T-cell (primary cell): Measurements from ENCODE around the gene TNFRSF1B. TPM values are rescaled to one million over a fixed set of nuclear protein-coding genes. Genes with fewer than 3 reads are reported as not detected.

Experiments used
- ATAC-seq, 4 experiments: fragments of 200-7000 bp in 3 of 4; fragments of 150-1000 bp in 1 of 4; cut with Tn5 transposase; replicated peaks in 1 of 4; 1 replicate in 3 of 4; 2 replicates in 1 of 4; pipeline ENCODE4 v1.10.0; 2021; ENCODE audit warnings: moderate library complexity in 3 of 4, mild to moderate bottlenecking in 2 of 4, moderate number of reproducible peaks in 1 of 4
- CTCF ChIA-PET, 2 donors: fragments of 300-600 bp; sonication (Branson Sonifier 250); formaldehyde crosslinking; loops; one replicate each; lab custom pipeline; 2022; ENCODE audit warnings: antibody characterized with exemption in 2 of 2; lab: Charles Lee
- POLR2A ChIA-PET, 2 donors: fragments of 300-600 bp; sonication (Branson Sonifier 250); formaldehyde crosslinking; loops; one replicate each; lab custom pipeline; 2022; ENCODE audit warnings: antibody characterized with exemption in 2 of 2; lab: Charles Lee
- DNase-seq, 35 experiments: peaks; one replicate each; pipeline versions ENCODE4 v3.0.0 to v3.0.0-alpha.2; 2013 to 2023
- H3K27ac ChIP-seq: one replicate; pipeline ENCODE4 v1.5.1; 2013; ENCODE audit warnings: low read length
- H3K27me3 ChIP-seq, 2 experiments: replicated peaks in 1 of 2; 1 replicate in 1 of 2; 2 replicates in 1 of 2; pipeline versions ENCODE4 v1.6.1 to v1.7.0; 2013; ENCODE audit warnings: low read length in 1 of 2, mixed read lengths in 1 of 2; ENCODE audit not compliant: control insufficient read depth in 2 of 2, insufficient read depth in 2 of 2; ENCODE audit errors: extremely low read depth in 1 of 2
- H3K36me3 ChIP-seq, 2 donors: 1 replicate in 1 of 2; 2 replicates in 1 of 2; pipeline versions ENCODE4 v1.6.1 to v1.7.0; 2013; ENCODE audit warnings: low read length in 1 of 2; ENCODE audit not compliant: control insufficient read depth in 2 of 2, insufficient read depth in 1 of 2; ENCODE audit errors: extremely low read depth in 1 of 2
- H3K4me1 ChIP-seq, 2 experiments: 1 replicate in 1 of 2; 2 replicates in 1 of 2; pipeline versions ENCODE4 v1.6.1 to v1.7.0; 2013; ENCODE audit warnings: low read length in 2 of 2, mixed read lengths in 1 of 2; ENCODE audit not compliant: insufficient read depth in 2 of 2, control insufficient read depth in 1 of 2; ENCODE audit errors: extremely low read depth in 1 of 2
- H3K4me3 ChIP-seq, 2 donors: 1 replicate in 1 of 2; 2 replicates in 1 of 2; pipeline versions ENCODE4 v1.5.1 to v1.7.0; 2013; ENCODE audit warnings: mild to moderate bottlenecking in 2 of 2, low read length in 1 of 2, moderate library complexity in 1 of 2; ENCODE audit not compliant: control insufficient read depth in 1 of 2; ENCODE audit errors: extremely low read depth in 1 of 2
- H3K9me3 ChIP-seq: 2 replicates; pipeline ENCODE4 v1.7.0; 2013
- H3K27ac Mint-ChIP-seq, 2 donors: one replicate each; pipeline ENCODE4 v1.8.0; 2020 to 2021; ENCODE audit warnings: mild to moderate bottlenecking in 2 of 2, mixed read lengths in 2 of 2
- H3K27me3 Mint-ChIP-seq, 2 donors: one replicate each; pipeline ENCODE4 v1.8.0; 2021 to 2022; ENCODE audit warnings: mixed read lengths in 2 of 2
- H3K36me3 Mint-ChIP-seq: one replicate; pipeline ENCODE4 v1.8.0; 2021; ENCODE audit warnings: mixed read lengths
- H3K4me1 Mint-ChIP-seq, 3 donors: one replicate each; pipeline ENCODE4 v1.8.0; 2020 to 2022; ENCODE audit warnings: mixed read lengths in 3 of 3, mild to moderate bottlenecking in 1 of 3
- H3K4me3 Mint-ChIP-seq, 3 donors: one replicate each; pipeline ENCODE4 v1.8.0; 2020 to 2022; ENCODE audit warnings: mild to moderate bottlenecking in 3 of 3, mixed read lengths in 3 of 3, moderate library complexity in 3 of 3
- H3K9me3 Mint-ChIP-seq, 3 donors: one replicate each; pipeline ENCODE4 v1.8.0; 2020 to 2022; ENCODE audit warnings: mixed read lengths in 3 of 3
- WGBS: methylation state at CpG from one replicate; pipeline ENCODE4 v1.1.5; 2013; ENCODE audit warnings: missing lambda C conversion rate; ENCODE audit not compliant: insufficient coverage; 5-methylcytosine and 5-hydroxymethylcytosine counted together
- total RNA-seq, 35 experiments: library from RNA in 6 of 35; stranded (reverse) in 6 of 35; fragments of 120-200 nt in 1 of 35; gene quantifications; one replicate each; pipeline versions ENCODE4 v1.2.1 to v1.2.4 and lab custom pipeline; 2013 to 2026

TNFRSF1B gene
- total RNA-seq, 5 donors from 2014 or later (not counting 1 experiment from before 2014, with no cell fraction given), result 55.0 to 130 (median 99.6) TPM

DNA sequence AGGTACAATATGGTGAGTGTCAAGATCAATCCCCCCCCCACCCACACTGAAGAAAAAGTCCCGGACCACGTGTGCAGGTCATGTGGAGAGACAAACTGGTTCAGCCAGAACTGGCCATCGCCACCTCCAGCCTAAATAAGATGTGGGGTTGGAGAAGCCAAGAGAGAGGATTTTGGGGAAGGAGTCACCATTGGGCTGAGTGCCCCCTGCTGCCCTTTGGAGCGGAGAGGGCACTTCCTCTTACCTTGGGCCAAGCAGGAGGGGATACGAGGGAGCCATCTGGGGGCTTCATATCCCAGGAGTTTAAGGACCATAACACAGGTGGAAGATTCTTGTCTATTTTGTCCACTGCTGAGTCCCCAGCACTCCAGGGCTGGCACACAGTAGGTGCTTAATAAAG, 2.6 kb upstream of the TNFRSF1B start:
- peaks cover 67 to 79% (median 76%) of the 10 kb centered on the region in 3 donors for H3K4me1 Mint-ChIP-seq
- ATAC-seq, result no peak
- peak overlapping the region in 1 of 3 donors; percentile 17 for H3K4me3 Mint-ChIP-seq
- CTCF ChIA-PET, result interaction anchor here in 1 of 2 donors (2.0 kb wide), 1 partner anchor 14 kb away, joined by 6 read pairs; no protein-coding TSS in a partner anchor
- POLR2A ChIA-PET, result interaction anchor here in 1 of 2 donors (0.6 kb wide), 1 partner anchor 19 kb away, joined by 3 read pairs; no protein-coding TSS in a partner anchor
- H3K27me3 Mint-ChIP-seq, result no peaks in the 10 kb centered on the region
- peaks cover 3% of the 10 kb centered on the region for H3K36me3 Mint-ChIP-seq
- Histone ChIP-seq H3K4me3 (no peak overlapping the region), H3K36me3 (peaks cover 0 to 2% of the 10 kb centered on the region in 2 donors), H3K27me3 (no peaks in the 10 kb centered on the region), H3K4me1 (peaks cover 5 to 93% of the 10 kb centered on the region in 2 experiments), H3K9me3 (no peaks in the 10 kb centered on the region), H3K27ac (no peak overlapping the region)
- peaks cover 0 to 3% (median 0%) of the 10 kb centered on the region in 3 donors for H3K9me3 Mint-ChIP-seq
- H3K27ac Mint-ChIP-seq, result peak overlapping the region in 1 of 2 donors; percentile 92
- no peak for DNase-seq
- WGBS, result no CpG with 5 or more reads among the region's 5 CpGs

DNA sequence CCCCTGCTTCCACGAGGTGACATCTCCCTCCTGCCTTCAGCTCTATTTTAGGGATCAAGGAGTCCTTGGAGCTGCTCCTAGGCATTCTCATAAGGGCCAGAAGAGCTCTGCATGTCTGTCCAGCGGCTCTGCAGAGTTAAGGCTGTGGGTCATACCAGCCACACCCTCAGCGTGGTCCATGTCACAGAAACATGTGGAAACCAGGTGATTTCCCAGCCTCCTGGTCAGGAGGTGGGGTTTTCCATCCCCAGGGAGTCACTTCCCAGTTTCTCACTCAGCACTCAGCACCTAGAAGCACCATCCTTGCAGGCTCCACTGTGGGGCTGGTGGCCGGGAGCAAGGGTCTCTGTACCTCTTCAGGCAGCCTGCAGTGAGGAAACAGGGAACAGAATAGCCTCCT, 1.4 kb upstream of the TNFRSF1B start:
- POLR2A ChIA-PET, result interaction anchor here in 1 of 2 donors (0.6 kb wide), 1 partner anchor 18 kb away, joined by 3 read pairs; no protein-coding TSS in a partner anchor
- ATAC-seq, result no peak
- Mint-ChIP-seq H3K27ac (no peak overlapping the region), H3K4me1 (peaks cover 71 to 81% (median 73%) of the 10 kb centered on the region in 3 donors), H3K4me3 (no peak overlapping the region), H3K27me3 (no peaks in the 10 kb centered on the region), H3K36me3 (peaks cover 12% of the 10 kb centered on the region), H3K9me3 (no peaks in the 10 kb centered on the region)
- no peaks in the 10 kb centered on the region for H3K27me3 ChIP-seq
- H3K4me1 ChIP-seq, result peaks cover 7 to 93% of the 10 kb centered on the region in 2 experiments
- no peak for DNase-seq
- H3K27ac ChIP-seq, result no peak overlapping the region
- CTCF ChIA-PET, result interaction anchor here in 1 of 2 donors (2.0 kb wide), 1 partner anchor 15 kb away, joined by 6 read pairs; no protein-coding TSS in a partner anchor
- no peaks in the 10 kb centered on the region for H3K9me3 ChIP-seq
- 87% methylated on average over 3 of the region's 4 CpGs for WGBS
- H3K4me3 ChIP-seq, result no peak overlapping the region
- H3K36me3 ChIP-seq, result peaks cover 2 to 8% of the 10 kb centered on the region in 2 donors

DNA sequence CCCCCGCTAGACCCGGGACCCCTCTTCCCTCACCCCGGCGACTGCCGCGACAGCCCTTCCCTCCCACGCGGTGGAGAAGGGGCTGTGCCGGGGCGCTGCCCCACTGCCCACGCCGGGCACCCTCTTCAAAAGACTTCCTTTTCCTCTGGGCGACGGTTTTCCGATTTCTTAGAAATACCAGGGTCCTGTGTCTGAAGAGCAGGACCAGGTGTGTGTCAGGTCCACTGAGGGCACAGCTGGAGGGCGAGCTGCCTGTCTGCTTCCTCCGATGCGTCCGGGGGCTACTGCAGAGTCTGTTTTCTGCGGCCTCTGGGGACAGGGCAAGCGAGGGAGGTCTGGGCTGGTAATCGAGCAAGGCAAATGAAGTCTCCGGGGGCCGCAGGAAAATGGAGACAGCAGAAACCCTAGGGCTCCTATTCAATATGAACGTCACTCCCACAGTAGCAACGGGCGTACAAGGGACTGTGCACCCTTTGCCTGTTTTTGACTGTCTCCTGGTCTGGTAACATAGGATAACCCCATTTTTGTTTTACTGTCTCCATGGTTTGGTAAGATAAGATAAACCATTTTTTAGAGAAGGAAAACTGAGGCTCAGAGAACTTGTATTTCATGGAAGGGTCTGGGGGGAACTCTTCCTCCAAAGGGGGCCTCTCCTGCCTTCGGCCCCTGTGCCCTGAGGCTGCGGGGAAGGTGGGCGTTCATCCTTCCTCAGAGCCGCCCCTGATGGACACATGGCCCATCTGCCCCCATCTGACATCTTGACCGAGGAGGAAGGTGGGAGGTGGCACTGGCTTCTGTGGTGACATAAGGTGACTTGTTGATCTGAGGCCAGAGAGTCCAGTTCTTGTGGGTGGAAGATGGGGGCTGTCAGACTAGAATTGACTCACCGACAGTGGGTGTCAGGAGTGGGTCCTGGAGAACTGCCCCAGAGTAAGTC, 970 bp downstream of the TNFRSF1B start:
- Mint-ChIP-seq H3K27me3 (no peaks in the 10 kb centered on the region), H3K27ac (peak overlapping the region; percentile 100), H3K36me3 (peaks cover 18% of the 10 kb centered on the region), H3K9me3 (peaks cover 0 to 4% (median 0%) of the 10 kb centered on the region in 3 donors), H3K4me1 (peaks cover 64 to 77% (median 70%) of the 10 kb centered on the region in 3 donors), H3K4me3 (peak overlapping the region; percentile 97 to 100 (median 100))
- peaks cover under 1 to 11% of the 10 kb centered on the region in 2 donors for H3K36me3 ChIP-seq
- 2% methylated on average over 26 of the region's 33 CpGs for WGBS
- DNase-seq, result peak in 5 of 35 experiments; percentile 21 to 49 (median 36)
- peaks cover 10 to 93% of the 10 kb centered on the region in 2 experiments for H3K4me1 ChIP-seq
- peak; percentile 16 to 39 (median 29) for ATAC-seq
- no peaks in the 10 kb centered on the region for H3K9me3 ChIP-seq
- ChIA-PET CTCF (interaction anchor here (0.5 to 1.6 kb wide), 2 partner anchors 11 to 20 kb away, joined by 3 to 8 read pairs; no protein-coding TSS in a partner anchor), POLR2A (interaction anchor here in 1 of 2 donors (0.5 to 0.7 kb wide), 2 partner anchors 10 to 30 kb away, joined by 3 read pairs; no protein-coding TSS in a partner anchor)
- no peaks in the 10 kb centered on the region for H3K27me3 ChIP-seq
- H3K4me3 ChIP-seq, result peak overlapping the region; percentile 56 to 79
- peak overlapping the region; percentile 75 for H3K27ac ChIP-seq

DNA sequence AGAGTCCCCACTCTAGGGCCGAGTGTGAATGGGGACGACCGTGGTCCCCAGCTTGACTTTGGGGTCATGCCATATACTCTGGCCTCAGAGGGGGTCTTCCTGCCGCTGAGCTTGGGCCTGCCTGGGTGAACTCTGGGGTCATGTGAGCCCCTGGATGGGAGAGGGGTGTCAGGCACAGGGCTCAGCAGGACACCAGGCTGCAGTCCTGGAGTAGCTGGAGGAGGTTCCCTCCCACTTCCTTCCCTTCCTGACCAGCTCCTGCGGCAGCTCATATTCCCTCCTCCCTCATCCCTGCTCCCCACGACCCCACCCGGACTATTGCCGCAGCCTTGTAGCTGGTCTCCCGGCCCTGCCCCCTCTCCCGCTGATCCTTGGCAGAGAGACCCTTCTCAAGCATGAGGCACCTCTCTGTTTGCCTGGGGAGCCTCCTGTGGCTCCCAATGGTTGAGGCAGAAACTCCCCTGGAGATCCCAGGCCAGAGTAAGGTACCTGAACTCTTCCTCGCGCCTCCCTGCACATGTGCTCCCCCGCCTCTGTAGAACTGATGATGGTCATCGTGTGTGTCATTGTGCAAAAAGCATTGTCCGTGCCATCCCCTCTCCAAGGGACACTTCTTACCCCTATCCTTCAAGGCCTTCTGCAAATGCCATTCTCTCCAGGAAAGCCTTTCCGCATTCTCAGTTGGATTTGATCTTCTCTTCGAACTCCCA, 1.8 kb downstream of the TNFRSF1B start:
- Histone ChIP-seq H3K27ac (peak overlapping the region; percentile 75), H3K27me3 (no peaks in the 10 kb centered on the region), H3K4me1 (peaks cover 16 to 93% of the 10 kb centered on the region in 2 experiments), H3K9me3 (no peaks in the 10 kb centered on the region), H3K36me3 (peaks cover 0 to 11% of the 10 kb centered on the region in 2 donors), H3K4me3 (peak overlapping the region in 1 of 2 donors; percentile 79)
- Mint-ChIP-seq H3K27me3 (no peaks in the 10 kb centered on the region), H3K27ac (peak overlapping the region; percentile 100), H3K36me3 (peaks cover 18% of the 10 kb centered on the region), H3K9me3 (peaks cover 0 to 4% (median 0%) of the 10 kb centered on the region in 3 donors), H3K4me3 (peak overlapping the region; percentile 97 to 100 (median 100)), H3K4me1 (peaks cover 64 to 77% (median 70%) of the 10 kb centered on the region in 3 donors)
- 42% methylated on average over 13 of the region's 17 CpGs for WGBS
- ChIA-PET POLR2A (interaction anchor here (0.7 to 1.3 kb wide), 5 partner anchors 8 to 29 kb away, joined by 3 to 8 read pairs (median 5); no protein-coding TSS in a partner anchor), CTCF (interaction anchor here (0.5 to 1.6 kb wide), 4 partner anchors 9 to 44 kb away, joined by 3 to 8 read pairs (median 5); no protein-coding TSS in a partner anchor)
- no peak for DNase-seq
- ATAC-seq, result no peak

DNA sequence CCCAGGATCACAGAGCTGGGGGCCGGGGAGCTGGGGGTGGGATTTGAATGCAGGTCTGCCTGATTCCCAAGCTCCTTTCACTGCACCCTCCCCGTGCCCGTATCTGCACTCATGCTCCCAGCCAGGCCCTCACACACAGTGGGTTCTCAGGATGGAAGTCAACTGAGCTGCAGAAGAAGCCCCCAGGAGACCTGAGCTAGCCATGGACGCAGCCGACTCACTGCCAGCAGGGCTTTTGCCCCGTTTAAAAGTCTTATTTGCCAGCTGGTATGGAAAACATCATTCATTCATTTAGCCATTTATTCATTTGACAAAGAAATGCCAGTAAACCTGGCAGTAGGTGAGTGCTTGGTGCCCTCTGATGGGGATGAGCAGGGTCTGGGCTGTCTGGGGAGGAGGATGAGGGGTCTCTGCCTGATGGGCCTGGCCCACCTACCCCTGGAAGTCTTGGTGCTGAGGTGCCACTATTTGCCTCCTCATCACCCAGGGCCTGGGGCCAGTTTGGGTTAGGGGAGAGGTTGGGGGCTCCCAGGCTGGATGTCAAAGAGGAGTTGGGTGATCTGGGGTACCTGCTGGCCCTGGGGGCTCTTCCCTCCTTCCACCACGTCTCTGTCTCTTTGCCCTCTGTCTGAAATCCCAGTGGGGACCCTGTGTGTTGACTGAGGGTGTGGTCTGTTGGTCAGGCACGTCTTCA, 2.8 kb downstream of the TNFRSF1B start:
- Histone ChIP-seq H3K27ac (peak overlapping the region; percentile 75), H3K4me1 (peaks cover 25 to 93% of the 10 kb centered on the region in 2 experiments), H3K4me3 (peak overlapping the region in 1 of 2 donors; percentile 79), H3K27me3 (no peaks in the 10 kb centered on the region), H3K36me3 (peaks cover 0 to 11% of the 10 kb centered on the region in 2 donors), H3K9me3 (no peaks in the 10 kb centered on the region)
- H3K9me3 Mint-ChIP-seq, result peaks cover 0 to 4% (median 0%) of the 10 kb centered on the region in 3 donors
- peak overlapping the region; percentile 90 to 100 for H3K27ac Mint-ChIP-seq
- DNase-seq, result no peak
- H3K27me3 Mint-ChIP-seq, result no peaks in the 10 kb centered on the region
- ChIA-PET CTCF (interaction anchor here in 1 of 2 donors (0.9 to 1.6 kb wide), 2 partner anchors 9 to 10 kb away, joined by 7 to 8 read pairs; no protein-coding TSS in a partner anchor), POLR2A (interaction anchor here (0.6 to 1.3 kb wide), 4 partner anchors 9 to 13 kb away, joined by 3 to 8 read pairs (median 4); no protein-coding TSS in a partner anchor)
- H3K36me3 Mint-ChIP-seq, result peaks cover 18% of the 10 kb centered on the region
- H3K4me3 Mint-ChIP-seq, result peak overlapping the region; percentile 97 to 100 (median 100)
- ATAC-seq, result no peak
- peaks cover 63 to 78% (median 73%) of the 10 kb centered on the region in 3 donors for H3K4me1 Mint-ChIP-seq
- WGBS, result 86% methylated on average over 2 of the region's 8 CpGs
